GM21576 (cell line): ENCODE data around the gene REM2.

Source experiments
- ATAC-seq: cut with Tn5 transposase; IDR thresholded peaks from one replicate; pipeline ENCODE4 v1.9.1; 2021; ENCODE audit warnings: mild to moderate bottlenecking, moderate library complexity; ENCODE audit not compliant: unreplicated experiment

REM2 gene

DNA sequence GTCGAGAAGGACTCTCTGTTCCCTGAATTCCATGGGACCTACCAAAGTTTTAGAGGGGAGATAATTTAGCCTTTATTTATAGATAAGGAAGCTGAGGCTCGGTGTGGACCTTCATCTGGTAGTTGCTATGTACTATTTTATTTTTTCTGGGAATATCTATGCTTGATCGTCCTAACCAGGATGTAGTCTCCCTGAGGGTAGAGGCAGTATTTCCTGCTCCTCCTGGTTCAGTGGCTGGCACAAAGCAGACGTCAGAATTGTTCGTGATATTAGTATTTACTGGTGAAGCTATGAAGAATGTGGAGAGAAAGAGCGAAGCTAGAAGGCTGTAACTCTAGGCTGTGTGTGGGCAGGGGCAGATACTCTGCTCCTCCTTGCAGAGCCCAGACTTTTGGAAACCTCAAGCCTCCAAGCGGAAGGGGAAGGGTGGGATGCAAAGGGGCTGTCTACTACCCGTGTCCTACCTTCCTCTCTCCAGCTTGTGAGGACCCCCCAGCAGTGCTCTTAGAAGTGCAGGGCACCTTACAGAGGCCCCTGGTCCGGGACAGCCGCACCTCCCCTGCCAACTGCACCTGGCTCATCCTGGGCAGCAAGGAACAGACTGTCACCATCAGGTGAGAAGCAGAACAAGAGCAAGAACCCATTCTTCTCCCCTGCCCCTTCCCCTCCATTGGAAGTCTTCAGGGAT is 10.0 kb upstream of the REM2 start:
- no peak for ATAC-seq

GRCh38 chr14:22875003-22875747 is 7.8 kb upstream of the REM2 start:
- no peak for ATAC-seq

DNA sequence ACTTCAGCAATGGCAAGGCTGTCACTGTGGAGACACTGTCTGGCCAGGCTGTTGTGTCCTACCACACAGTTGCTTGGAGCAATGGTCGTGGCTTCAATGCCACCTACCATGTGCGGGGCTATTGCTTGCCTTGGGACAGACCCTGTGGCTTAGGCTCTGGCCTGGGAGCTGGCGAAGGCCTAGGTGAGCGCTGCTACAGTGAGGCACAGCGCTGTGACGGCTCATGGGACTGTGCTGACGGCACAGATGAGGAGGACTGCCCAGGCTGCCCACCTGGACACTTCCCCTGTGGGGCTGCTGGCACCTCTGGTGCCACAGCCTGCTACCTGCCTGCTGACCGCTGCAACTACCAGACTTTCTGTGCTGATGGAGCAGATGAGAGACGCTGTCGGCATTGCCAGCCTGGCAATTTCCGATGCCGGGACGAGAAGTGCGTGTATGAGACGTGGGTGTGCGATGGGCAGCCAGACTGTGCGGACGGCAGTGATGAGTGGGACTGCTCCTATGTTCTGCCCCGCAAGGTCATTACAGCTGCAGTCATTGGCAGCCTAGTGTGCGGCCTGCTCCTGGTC is 7.2 kb upstream of the REM2 start:
- ATAC-seq: no peak

DNA sequence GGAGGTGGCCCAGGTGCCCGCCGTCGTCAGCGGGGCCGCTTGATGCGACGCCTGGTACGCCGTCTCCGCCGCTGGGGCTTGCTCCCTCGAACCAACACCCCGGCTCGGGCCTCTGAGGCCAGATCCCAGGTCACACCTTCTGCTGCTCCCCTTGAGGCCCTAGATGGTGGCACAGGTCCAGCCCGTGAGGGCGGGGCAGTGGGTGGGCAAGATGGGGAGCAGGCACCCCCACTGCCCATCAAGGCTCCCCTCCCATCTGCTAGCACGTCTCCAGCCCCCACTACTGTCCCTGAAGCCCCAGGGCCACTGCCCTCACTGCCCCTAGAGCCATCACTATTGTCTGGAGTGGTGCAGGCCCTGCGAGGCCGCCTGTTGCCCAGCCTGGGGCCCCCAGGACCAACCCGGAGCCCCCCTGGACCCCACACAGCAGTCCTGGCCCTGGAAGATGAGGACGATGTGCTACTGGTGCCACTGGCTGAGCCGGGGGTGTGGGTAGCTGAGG is 6.0 kb upstream of the REM2 start:
- ATAC-seq: no peak

GRCh38 chr14:22878271-22879246 is 4.5 kb upstream of the REM2 start:
- ATAC-seq: no peak

- ATAC-seq: no peak
Observed at GRCh38 chr14:22882064-22882463, 958 bp upstream of the REM2 start.

GRCh38 chr14:22882529-22883172 is 371 bp upstream of the REM2 start:
- ATAC-seq: no peak

GRCh38 chr14:22884076-22884737 is 1.2 kb downstream of the REM2 start:
- ATAC-seq: no peak

DNA sequence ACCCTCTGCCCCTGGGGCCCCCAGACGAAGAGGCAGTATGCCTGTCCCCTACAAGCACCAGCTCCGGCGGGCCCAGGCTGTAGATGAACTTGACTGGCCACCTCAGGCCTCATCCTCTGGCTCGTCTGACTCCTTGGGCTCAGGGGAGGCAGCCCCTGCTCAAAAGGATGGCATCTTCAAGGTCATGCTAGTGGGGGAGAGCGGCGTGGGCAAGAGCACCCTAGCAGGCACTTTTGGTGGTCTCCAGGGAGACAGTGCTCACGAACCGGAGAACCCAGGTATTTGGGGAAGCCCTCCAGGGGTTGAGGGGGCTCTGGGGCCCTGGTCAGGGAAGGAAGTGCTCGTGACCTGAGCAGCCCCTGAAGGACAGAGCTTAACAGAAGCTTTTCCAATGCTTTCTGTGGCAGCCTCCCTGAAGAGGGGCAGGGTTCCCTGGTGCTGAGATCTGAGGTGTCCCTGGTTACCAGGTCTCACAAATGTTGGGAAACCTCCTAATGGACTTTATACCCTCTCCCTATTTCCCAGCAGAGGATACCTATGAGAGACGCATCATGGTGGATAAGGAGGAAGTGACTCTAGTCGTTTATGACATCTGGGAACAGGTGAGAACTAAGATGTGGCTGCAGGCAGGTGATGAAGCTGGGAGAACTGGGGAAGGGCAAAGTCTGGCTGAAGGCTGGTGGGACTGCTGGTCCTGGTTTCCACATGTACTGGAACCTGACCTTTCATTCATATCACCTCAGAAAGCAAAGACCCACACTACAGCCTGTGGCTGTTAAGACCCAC is 1.9 kb downstream of the REM2 start:
- no peak for ATAC-seq

DNA sequence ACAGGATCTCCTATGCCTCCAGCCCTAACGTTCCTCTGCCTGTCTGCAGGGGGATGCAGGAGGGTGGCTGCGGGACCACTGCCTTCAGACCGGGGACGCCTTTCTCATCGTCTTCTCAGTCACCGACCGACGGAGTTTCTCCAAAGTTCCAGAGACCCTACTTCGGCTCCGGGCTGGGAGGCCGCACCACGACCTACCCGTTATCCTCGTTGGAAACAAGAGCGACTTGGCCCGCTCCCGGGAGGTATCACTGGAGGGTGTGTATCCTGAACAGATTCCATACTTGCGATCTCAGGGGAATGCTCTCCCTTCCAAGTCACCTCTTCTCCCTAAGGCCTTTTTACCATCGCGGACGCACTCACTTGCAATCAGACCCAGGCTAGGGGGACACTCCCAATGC is 3.0 kb downstream of the REM2 start:
- no peak for ATAC-seq

DNA sequence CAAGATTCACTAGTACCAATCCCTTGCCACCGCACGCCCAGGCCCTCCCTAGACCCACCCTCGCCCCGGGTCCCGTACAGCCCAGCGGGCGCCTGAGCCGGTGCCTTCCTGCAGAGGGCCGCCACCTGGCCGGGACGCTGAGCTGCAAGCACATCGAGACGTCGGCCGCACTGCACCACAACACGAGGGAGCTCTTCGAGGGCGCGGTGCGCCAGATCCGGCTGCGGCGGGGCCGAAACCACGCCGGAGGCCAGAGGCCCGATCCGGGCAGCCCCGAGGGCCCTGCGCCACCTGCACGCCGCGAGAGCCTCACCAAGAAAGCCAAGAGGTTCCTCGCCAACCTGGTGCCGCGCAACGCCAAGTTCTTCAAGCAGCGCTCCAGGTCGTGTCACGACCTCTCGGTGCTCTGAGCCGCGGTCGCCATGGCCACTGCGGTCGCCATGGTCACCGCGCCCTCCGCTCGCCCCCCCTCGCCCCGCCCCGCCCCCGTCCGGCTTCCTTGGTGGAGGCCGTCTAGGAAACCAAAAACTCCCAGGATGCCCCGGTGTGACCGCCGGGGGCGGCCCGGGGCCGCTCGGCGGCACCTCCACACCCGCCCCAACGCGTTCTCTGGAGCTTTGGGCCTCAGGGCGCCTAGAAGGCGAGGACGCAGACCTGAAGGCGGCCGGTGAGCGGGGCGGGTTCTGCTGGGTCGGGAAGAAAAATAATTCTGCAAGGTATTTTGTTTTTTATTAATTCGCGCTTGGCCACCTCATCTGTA is 3.7 kb downstream of the REM2 start:
- ATAC-seq: peak; percentile 50

DNA sequence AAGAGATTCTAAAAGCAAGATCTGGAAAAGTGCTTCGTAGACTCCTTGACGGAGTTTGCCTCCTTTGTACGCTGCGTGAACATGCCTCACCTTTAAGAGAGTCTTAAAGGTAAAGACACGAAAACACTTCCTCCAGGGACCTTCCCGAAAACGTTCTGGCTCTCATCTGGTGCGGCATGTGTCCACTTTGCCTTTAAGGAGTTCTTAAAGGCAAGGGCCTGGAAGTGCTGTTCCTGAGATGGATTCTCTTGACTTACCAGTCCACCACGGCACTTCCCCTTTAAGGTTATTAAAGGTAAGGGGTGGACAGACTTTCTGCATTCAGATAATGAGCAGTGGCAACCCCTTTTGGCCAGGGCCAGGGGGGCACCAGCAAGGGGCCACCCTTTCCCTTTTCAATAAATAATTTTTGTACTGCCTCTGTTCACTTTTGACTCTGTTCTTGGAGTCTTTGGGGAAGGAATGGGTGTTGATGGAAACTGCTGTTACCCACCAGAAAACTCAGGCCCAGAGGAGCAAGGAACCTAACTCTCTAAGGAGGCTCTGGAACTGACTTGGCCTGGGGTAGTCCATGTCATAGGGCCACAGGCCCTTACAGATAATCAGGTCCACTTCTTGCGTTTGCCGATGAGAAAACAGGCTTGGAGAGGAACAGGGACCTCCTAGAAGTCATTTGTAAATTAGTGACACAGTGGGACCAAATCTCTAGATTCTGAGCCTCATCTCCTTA is 4.4 kb downstream of the REM2 start:
- ATAC-seq: peak; percentile 31

- ATAC-seq: peak; percentile 38
Observed at GRCh38 chr14:22887990-22888378, 5.0 kb downstream of the REM2 start.

DNA sequence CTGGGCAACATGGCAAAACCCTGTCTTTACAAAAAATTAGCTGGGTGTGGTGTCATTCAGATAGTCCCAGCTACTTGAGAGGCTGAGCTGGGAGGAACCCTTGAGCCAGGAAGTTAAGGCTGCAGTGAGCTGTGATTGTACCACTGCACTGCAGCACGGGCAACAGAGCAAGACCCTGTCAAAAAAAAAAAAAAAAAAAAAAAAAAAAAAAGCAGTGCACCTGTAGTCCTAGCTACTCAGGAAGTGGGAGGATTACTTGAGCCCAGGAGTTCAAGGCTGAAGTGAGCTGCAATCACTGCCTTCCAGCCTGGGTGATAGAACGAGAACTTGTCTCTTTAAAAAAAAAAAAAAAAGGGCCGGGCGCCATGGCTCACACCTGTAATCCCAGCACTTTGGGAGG is 5.6 kb downstream of the REM2 start:
- ATAC-seq: no peak

GRCh38 chr14:22890416-22890815 is 7.4 kb downstream of the REM2 start:
- ATAC-seq: no peak

GRCh38 chr14:22892488-22892887 is 9.5 kb downstream of the REM2 start:
- ATAC-seq: no peak

DNA sequence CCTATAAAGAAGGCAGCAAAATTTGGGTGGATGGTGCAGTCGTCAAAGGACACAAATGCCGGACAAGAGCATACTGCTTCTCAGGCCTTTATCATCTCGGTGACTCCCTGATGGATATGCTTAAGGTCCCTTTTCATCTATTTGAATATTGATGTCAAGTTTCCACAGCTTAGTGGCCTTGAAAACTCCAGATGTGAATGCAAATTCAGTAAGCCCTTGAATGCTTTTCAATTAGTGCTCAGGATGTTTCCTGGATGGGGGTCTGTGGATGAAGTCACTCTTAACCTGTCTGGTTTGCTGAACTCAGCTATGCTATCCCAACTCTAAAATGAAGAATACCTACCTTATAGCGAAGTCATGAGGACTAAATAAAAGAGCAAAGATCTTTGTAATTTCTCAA is 10.7 kb downstream of the REM2 start:
- ATAC-seq: no peak

GRCh38 chr14:22895402-22895801 is 12.4 kb downstream of the REM2 start:
- ATAC-seq: no peak
